ENCODE data around the gene TMEM72.

DNA sequence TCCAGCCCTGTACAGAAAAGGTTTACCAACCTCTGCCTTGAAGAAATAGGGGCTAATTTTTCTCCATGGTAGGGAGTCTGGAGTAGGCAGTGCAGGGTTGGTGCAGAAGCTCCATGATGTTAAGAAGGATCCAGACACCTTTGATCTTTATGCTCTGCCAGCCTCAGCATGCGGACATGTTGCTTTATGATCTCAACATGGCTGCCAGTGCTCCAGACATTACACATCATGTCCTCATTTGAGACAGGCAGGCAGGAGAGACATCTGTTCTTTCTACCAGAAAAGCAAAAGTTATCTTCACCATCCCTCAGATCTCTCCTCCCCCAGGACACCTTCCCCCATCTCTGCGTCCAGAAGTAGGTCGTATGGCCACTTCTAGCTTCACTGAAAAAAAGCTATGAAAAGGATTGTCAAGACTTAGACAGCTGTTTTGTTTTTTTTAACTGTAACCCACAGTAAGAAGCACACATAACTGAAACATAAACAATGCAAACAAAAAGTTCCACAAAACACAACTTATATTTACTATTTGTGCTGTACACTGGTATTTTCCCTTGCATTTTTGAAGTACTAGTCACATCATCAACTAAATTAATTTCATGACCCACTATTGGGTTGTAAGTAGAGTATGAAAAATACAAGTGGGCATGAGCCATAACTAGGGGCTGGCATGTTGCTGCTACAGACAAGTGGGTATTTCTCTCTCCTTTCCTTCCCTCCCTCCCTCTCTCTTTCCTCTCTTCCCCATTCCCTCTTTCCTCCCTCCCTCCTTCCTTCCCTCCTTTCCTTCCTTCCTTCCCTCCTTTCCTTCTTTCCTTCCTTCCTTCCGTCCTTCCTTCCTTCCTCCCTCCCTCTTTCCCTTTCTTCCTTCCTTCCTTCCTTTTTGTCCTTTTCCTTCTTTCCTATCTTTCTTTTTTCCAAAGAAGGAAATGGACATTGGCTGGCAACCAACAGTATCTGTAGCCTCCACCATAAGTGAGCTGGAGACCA, 45.9 kb downstream of the TMEM72 start:
- no peak for TF ChIP-seq POLR2AphosphoS5 (IDR thresholded peaks at IDR 0.05)
- TF ChIP-seq, protein P1, sequence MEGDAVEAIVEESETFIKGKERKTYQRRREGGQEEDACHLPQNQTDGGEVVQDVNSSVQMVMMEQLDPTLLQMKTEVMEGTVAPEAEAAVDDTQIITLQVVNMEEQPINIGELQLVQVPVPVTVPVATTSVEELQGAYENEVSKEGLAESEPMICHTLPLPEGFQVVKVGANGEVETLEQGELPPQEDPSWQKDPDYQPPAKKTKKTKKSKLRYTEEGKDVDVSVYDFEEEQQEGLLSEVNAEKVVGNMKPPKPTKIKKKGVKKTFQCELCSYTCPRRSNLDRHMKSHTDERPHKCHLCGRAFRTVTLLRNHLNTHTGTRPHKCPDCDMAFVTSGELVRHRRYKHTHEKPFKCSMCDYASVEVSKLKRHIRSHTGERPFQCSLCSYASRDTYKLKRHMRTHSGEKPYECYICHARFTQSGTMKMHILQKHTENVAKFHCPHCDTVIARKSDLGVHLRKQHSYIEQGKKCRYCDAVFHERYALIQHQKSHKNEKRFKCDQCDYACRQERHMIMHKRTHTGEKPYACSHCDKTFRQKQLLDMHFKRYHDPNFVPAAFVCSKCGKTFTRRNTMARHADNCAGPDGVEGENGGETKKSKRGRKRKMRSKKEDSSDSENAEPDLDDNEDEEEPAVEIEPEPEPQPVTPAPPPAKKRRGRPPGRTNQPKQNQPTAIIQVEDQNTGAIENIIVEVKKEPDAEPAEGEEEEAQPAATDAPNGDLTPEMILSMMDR (IDR thresholded peaks at IDR 0.05), result no peak
- TF ChIP-seq POLR2A (IDR thresholded peaks at IDR 0.05), result no peak

Measured in sigmoid colon (tissue), 4 donors.